Colonic mucosa (tissue), 4 donors: ENCODE results near the gene DISC1. TPM values are rescaled to one million over a fixed set of nuclear protein-coding genes. Genes with fewer than 3 reads are reported as not detected.

ENCODE experiments used
- DNase-seq: peaks from one replicate; pipeline ENCODE4 v3.0.0-alpha.2; 2020
- H3K27ac ChIP-seq: fragments of 200-600 bp; one replicate; pipeline ENCODE4 v1.8.0; 2021
- H3K27me3 ChIP-seq: fragments of 200-600 bp; one replicate; pipeline ENCODE4 v1.8.0; 2021
- H3K36me3 ChIP-seq: fragments of 200-600 bp; one replicate; pipeline ENCODE4 v1.8.0; 2021
- H3K4me1 ChIP-seq: fragments of 200-600 bp; one replicate; pipeline ENCODE4 v1.8.0; 2021; ENCODE audit warnings: mild to moderate bottlenecking
- H3K4me3 ChIP-seq: fragments of 200-600 bp; one replicate; pipeline ENCODE4 v1.8.0; 2021
- H3K9ac ChIP-seq, 2 donors: one replicate each; pipeline ENCODE4 v1.7.0; 2013; ENCODE audit warnings: control low read depth in 2 of 2, low read depth in 2 of 2, low read length in 2 of 2
- H3K9me3 ChIP-seq: fragments of 200-600 bp; one replicate; pipeline ENCODE4 v1.8.0; 2021
- intact Hi-C: fragments of 100-400 bp; cut with DNase I; formaldehyde crosslinking; loops from one replicate; pipeline ENCODE4 v1.14.1; 2022
- total RNA-seq, 2 donors: library from RNA; stranded (reverse); fragmentation: NEBNext Ultra II Directional in 1 of 2; extraction: Animal tissue kit (Norgen Biotek cat#: 25700) in 1 of 2; gene quantifications; one replicate each; pipeline ENCODE4 v1.2.1, GENCODE V29; 2021
- TF ChIP-seq, protein P1 (sequence below): fragments of 200-600 bp; IDR thresholded peaks from one replicate; pipeline ENCODE4 v1.8.0; 2022; ENCODE audit warnings: antibody characterized with exemption, mild to moderate bottlenecking
- donor health status: healthy.
- donor health status: DM: no; HTN: no; CAD: no.
- donor health status: DM: no; HTN: no; CAD: no.

DISC1 gene
- total RNA-seq, 2 donors from 2014 or later: 3.4 to 5.3 TPM

GRCh38 chr1:231702804-231703203 lies 76.2 kb downstream of the DISC1 start:
- Histone ChIP-seq H3K4me3 (no peak overlapping the region), H3K27ac (no peak overlapping the region), H3K4me1 (no peaks in the 10 kb centered on the region), H3K36me3 (no peaks in the 10 kb centered on the region), H3K27me3 (no peaks in the 10 kb centered on the region), H3K9ac (no peak overlapping the region), H3K9me3 (no peaks in the 10 kb centered on the region)
- TF ChIP-seq, protein P1, sequence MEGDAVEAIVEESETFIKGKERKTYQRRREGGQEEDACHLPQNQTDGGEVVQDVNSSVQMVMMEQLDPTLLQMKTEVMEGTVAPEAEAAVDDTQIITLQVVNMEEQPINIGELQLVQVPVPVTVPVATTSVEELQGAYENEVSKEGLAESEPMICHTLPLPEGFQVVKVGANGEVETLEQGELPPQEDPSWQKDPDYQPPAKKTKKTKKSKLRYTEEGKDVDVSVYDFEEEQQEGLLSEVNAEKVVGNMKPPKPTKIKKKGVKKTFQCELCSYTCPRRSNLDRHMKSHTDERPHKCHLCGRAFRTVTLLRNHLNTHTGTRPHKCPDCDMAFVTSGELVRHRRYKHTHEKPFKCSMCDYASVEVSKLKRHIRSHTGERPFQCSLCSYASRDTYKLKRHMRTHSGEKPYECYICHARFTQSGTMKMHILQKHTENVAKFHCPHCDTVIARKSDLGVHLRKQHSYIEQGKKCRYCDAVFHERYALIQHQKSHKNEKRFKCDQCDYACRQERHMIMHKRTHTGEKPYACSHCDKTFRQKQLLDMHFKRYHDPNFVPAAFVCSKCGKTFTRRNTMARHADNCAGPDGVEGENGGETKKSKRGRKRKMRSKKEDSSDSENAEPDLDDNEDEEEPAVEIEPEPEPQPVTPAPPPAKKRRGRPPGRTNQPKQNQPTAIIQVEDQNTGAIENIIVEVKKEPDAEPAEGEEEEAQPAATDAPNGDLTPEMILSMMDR: no peak
- intact Hi-C loops: no loop called here
- DNase-seq: no peak

DNA sequence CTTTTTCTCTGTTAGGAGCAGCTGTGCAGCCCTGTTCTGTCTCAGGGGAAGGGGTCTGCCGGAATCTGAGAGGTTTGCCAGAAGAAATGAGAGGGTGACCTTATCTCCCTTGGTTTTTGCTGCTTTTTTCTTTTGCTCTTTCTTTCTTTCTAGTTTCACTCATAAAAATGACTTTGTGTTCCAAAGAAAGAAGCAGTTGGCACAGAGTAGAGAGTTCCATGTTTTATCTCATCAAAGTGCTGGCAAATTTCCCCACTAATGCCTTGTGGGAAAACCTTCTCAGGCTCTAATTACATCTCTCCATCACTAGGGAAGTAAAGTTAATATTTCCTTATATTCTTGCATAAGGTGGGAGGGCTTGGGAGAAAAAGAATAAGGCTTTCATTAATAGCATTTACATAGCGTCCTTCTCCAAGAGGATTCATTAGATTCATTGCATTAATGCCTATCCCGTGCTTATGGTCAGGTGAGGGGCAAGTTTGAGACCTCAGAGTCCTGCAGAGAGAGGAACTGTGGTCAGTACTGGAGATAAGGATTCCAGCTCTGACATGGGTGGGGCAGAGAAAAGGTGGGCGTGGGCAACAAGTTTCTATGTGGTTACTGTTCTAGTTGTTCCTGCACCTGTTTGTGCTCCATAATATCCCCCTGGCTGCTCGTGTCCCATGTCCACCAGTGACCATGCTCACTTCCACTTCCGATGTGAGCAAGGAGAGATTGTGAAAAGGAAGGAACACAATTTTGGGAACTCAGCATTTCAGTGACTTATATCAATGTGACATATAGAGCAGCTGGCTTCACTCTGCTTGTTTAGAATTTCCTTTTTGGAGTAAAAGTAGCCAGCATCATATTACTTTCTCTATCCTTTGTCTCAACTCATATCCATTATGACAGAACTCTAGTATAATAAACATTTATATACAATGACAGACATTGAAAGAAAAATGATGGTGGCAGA lies 79.5 kb downstream of the DISC1 start:
- DNase-seq: no peak
- TF ChIP-seq, protein P1: no peak

DNA sequence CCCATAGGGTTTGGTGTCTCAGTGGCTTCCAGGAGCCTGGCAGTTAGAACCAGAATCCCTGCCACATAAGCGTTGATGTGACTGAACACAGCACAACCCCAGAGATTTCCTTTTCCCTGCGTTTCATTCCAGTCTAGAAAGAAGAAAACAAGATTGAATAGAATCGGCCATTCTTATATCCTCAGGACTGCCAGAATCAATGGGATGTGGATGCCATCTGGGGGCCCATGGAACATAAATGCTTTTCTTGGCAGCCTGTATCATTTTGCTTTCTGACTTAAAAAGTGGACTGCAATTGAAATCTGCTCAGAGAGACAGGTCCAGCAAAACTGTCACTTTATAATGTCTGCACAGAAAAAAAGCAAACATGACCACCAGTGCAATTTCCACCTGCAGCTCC lies 80.3 kb downstream of the DISC1 start:
- Histone ChIP-seq H3K27me3 (no peaks in the 10 kb centered on the region), H3K9me3 (no peaks in the 10 kb centered on the region), H3K27ac (no peak overlapping the region), H3K4me3 (no peak overlapping the region), H3K9ac (no peak overlapping the region), H3K36me3 (no peaks in the 10 kb centered on the region), H3K4me1 (no peaks in the 10 kb centered on the region)
- intact Hi-C loops: no loop called here
- TF ChIP-seq, protein P1: no peak
- no peak for DNase-seq

More for the DNA sequence above, 79.5 kb downstream of the DISC1 start:
- H3K9me3 ChIP-seq: no peaks in the 10 kb centered on the region
- no peak overlapping the region for H3K4me3 ChIP-seq
- no peak overlapping the region for H3K9ac ChIP-seq
- intact Hi-C loops: no loop called here
- no peak overlapping the region for H3K27ac ChIP-seq
- H3K4me1 ChIP-seq: no peaks in the 10 kb centered on the region
- H3K36me3 ChIP-seq: no peaks in the 10 kb centered on the region
- no peaks in the 10 kb centered on the region for H3K27me3 ChIP-seq

DNA sequence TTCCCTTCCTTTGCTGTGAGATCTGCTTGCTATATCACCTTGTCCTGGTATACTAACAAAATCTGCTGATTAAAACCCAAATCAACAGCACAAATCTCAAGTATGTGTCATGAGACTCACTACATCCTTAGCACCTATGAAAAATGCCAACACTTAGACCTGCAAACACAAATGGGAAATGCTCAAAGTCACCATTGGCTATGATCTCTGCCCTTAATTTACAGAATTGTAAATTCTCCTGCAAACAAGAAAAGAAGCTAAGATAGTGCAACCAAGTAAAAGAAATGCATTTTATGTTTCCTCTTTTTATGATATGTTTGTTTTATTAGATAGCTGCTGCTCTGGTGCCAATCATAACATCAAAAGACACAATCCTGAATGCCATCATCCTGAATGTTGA lies 80.8 kb downstream of the DISC1 start:
- no peak for DNase-seq
- no peak overlapping the region for H3K27ac ChIP-seq
- H3K27me3 ChIP-seq: no peaks in the 10 kb centered on the region
- H3K36me3 ChIP-seq: no peaks in the 10 kb centered on the region
- H3K9ac ChIP-seq: no peak overlapping the region
- H3K9me3 ChIP-seq: no peaks in the 10 kb centered on the region
- intact Hi-C loops: no loop called here
- TF ChIP-seq, protein P1: no peak
- no peak overlapping the region for H3K4me3 ChIP-seq
- no peaks in the 10 kb centered on the region for H3K4me1 ChIP-seq

- Histone ChIP-seq H3K27me3 (no peaks in the 10 kb centered on the region), H3K9ac (no peak overlapping the region), H3K4me1 (no peaks in the 10 kb centered on the region), H3K9me3 (no peaks in the 10 kb centered on the region), H3K27ac (no peak overlapping the region), H3K36me3 (no peaks in the 10 kb centered on the region), H3K4me3 (no peak overlapping the region)
- intact Hi-C loops: no loop called here
- no peak for DNase-seq
- TF ChIP-seq, protein P1: no peak
These were observed 81.8 kb downstream of the DISC1 start for GRCh38 chr1:231708394-231708793.
